Measurements from ENCODE around the gene TRIM22.

GRCh38 chr11:5646139-5646538, 43.5 kb upstream of the TRIM22 start:
- TF ChIP-seq CTCF (IDR thresholded peaks at IDR 0.05) = no peak
- TF ChIP-seq POLR2AphosphoS5 (IDR thresholded peaks at IDR 0.05) = no peak
